GM21737 (cell line): ENCODE results near the gene ANO1.

ENCODE experiments used
- ATAC-seq: cut with Tn5 transposase; IDR thresholded peaks from one replicate; pipeline ENCODE4 v1.9.1; 2021; ENCODE audit warnings: mild to moderate bottlenecking, moderate library complexity; ENCODE audit not compliant: unreplicated experiment

Gene ANO1

DNA sequence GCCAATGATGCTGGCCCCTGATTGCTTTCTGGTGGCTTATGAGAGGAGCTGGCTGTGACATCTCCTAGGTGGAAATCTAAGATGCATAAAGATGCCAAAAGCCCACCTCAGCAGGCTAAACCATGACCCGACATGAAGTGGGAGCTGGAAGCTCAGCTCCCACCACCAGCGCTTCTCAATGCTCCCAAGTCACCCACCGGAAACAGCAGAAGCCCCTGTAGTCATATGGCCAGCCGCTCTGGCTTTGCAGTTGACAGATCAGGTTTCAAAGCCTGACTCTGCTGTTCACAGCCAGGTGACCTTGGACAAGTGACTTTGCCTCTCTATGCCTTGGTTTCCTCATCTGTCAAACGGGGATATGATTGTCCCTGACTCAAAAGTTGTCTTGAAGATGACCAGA, 29.1 kb upstream of the ANO1 start:
- no peak for ATAC-seq

DNA sequence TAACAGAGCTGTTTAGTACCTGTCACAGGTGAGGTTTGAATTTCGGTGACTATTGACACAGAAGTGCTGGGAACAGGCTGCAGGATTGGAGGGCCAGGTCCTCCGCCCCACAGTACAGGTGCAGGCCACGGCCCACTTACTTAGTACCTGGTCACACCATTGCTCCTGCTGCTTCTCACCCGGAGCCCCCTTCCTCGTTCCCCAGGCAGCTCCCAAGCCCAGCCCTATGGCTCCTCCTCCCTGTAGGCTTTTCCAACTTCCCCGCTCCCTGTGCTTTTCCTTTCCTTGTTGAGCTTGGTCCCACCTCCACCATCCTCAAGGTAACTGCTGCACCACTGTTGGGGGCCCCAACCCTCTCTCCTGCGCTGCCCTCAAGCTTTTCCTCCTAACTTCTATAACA, 27.9 kb upstream of the ANO1 start:
- ATAC-seq: no peak

DNA sequence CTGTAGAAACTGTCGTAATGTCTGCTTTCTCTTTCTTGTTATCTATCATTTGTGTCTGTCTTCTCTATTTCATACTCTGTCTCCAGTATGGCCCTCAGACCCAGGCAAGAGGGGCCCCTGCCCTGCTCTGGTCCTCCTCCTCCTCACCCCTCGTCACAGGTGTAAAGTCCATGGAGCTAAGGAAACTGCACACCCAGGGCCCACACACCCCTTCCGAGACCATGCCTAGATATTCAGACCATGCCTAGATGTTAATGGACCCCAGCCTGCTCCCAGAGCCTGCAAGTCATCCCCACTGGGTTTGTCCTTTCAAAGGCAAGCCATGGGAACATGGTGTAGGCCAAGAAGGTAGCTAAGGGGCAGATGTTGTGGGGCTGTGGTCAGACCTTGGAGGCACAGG, 24.1 kb upstream of the ANO1 start:
- no peak for ATAC-seq

DNA sequence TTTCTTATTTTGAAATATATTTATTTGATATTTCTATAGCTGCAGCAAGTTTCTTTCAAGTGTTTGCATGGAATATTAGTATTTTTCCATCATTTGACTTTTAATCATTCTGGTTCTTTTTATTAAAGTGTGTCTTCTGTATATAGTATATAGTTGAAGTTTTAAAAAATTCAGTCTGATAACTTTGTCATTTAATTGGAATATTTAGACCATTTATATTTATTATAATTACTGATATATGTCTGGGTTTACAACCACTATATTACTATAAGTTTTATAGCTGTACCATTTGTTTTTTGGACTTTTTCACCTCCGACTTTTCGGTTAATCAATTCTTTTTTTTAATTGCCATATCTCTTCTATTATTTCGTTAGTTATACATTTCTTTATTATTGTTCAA, 22.7 kb upstream of the ANO1 start:
- no peak for ATAC-seq

DNA sequence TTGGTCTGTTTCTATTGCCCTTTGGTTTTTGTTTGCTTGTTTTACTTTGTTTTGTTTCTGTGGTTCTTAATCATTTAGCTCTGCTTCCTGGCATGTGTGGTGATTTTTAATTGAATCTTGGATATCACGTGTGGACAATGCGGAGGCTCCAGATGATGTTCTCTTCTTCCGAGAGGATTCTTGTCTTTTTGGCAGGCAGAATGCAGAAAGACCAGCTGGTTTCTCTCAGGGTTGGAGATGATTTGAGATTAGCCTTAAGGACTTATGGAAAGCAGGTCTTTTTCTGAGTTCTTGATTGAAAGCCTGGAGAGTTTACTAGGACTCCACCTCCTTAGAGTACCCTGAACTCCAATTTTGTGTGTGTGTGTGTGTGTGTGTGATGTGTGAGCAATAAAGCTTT, 21.0 kb upstream of the ANO1 start:
- no peak for ATAC-seq

DNA sequence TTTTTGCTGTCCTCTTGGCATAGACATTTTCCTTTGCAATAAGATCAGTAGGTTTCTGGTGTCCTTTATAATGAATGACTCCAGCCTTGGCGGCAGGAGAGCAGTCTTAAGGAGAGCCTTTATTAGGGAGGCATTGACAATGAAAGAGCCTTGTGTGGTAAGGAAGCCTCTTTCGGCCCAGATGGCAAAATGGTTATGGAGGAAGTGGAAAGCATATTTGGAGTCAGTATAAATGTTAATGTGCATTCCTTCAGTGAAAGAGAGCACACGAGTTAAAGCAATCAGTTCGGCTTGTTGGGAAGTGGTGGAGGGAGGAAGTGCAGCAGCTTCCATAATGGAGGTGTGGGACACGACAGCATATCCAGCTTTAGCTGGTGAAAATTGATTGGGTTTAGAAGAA, 18.1 kb upstream of the ANO1 start:
- ATAC-seq: no peak

DNA sequence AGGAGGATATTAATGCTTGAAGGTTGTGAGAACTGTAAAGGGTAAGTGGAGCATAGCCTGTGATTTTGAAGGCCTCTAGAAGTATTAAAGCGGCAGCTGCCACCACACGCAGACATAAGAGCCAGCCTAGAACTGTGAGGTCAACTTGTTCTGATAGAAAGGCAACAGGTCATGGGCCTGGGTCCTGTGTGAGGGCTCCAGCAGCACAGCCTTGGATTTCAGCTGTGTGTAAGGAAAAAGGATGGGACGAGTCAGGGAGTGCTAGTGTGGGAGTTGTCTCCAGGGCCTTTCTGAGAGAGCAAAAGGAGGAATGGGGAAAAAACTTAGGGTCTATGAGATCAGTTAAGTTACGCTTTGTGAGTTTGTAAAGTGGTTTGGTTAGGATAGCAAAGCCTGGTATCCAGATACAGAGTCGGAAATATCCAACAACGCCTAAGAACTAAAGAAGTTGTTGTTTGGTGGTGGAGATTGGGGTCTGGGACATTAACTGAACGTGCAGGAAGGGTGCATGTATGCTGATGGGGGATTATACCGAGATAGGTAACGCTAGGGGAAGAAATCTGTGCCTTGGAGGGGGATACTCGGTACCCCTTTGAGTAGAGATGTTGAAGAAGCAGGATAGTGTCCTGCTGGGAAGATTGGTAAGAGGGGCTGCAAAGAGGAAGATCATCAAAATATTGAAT, 17.4 kb upstream of the ANO1 start:
- ATAC-seq: no peak

DNA sequence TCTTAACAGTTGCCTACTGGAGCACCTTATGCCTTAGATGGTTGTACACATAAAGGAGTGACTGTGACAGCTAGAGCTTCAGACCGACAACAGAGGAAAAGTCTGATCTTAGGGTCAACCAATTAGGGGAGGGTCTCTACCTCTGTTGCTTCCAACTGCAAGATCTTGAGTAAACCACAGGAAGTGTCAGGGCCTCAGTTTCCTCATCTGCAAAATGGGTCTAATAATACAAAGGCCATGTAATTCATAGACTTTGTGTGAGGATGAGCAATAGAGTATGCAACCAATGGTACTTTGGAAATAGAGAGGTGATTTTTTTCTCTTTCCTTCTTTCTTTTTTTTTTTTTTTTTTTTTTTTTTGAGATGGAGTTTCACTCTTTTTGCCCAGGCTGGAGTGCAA, 16.4 kb upstream of the ANO1 start:
- ATAC-seq: no peak

DNA sequence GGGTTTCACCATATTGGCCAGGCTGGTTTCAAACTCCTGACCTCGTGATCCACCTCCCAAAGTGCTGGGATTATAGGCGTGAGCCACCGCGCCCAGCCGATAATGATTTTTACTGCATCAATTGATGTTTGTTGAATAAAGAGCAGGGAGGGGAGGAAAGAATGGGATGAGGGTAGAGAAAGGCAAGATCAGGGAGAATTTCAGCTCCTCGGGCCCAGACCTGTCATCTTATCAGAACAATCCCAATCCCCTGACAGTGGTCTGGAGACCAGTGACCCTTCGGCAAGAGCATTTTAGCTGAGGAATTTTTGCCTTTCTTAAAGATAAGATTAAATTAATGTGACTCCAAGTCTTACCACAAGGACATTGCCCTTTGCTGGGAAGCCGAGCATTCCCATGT, 15.0 kb upstream of the ANO1 start:
- no peak for ATAC-seq

DNA sequence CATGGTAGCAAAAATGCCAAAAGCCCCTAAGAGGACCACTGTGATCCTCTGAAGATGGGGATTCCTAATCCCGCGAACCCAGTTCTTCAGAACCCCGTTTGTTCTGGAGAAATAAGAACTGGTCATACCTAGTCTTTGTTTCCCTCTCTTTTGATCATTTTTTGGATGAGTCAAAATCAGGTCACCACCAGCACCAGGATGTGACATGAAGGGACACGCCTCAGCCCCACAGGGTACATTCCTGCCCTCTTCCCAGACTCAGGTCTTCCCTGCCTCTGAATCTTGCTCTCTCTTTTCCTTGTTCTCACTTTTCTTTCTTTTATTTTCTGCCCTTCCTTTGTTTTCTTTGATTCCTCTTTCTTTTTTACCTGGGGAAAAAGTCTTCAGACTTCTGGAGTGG, 14.6 kb upstream of the ANO1 start:
- no peak for ATAC-seq

DNA sequence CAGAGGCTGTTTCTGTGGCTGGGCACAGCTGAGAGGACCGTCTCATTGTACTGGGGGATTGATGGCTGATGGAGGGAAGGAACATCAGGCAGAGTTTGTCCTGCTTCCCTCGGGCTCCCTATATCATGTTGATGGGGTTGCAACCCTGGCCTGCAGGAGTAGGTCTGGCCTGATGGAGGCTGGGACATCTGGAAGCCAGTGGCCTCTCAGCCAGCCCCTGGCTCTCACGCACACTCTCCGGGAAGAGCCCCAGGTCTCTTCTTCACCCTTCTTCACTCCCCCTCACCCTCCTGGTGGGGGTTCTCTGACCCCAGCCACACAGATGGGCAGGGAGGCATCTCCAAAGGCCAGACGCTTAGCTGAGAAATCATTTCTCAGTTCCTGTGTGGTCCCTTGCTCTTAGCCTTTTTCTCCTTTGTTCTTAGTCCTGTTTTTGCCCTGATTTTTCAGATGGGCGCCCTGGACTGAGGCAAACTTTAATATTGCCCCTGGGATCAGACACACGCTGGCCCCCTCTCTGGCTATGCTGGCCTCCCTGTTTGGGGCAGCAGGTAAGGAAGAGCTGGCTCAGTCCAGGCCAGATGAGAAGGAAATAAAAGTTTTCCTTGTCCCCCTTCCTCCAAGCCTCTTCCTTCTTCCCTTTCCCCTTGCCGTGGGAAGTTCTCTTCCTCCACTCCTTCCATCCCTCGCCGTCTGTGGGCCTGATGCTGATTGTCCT, 13.9 kb upstream of the ANO1 start:
- ATAC-seq: no peak

DNA sequence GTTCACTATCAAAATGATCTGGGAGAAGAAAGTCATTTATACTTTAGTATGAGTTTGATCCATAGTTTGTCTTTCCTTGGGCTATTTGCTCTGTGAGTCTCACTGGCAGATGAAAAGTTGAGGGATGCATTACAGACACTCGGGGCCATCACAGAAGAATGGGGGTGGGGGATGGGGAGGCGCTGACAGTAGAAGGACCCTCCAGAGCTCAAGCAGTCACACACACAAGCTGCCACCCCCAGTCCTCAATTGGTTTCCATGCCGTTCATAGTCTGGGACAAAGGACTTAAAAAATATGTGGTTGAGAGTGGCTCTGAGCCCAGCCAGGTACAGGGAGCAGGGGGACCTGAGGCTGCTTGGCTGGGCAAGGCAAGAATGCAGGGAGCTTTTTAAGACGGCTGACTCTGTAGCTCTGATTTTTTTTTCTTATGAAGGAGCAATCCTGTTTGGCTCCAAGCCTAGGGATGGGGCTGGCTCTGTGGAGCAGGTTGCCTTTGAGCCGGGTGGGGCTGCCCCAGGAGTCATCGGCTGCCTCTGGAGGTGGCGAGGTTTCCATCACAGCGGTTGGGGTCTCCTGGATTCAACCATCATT, 13.3 kb upstream of the ANO1 start:
- no peak for ATAC-seq

DNA sequence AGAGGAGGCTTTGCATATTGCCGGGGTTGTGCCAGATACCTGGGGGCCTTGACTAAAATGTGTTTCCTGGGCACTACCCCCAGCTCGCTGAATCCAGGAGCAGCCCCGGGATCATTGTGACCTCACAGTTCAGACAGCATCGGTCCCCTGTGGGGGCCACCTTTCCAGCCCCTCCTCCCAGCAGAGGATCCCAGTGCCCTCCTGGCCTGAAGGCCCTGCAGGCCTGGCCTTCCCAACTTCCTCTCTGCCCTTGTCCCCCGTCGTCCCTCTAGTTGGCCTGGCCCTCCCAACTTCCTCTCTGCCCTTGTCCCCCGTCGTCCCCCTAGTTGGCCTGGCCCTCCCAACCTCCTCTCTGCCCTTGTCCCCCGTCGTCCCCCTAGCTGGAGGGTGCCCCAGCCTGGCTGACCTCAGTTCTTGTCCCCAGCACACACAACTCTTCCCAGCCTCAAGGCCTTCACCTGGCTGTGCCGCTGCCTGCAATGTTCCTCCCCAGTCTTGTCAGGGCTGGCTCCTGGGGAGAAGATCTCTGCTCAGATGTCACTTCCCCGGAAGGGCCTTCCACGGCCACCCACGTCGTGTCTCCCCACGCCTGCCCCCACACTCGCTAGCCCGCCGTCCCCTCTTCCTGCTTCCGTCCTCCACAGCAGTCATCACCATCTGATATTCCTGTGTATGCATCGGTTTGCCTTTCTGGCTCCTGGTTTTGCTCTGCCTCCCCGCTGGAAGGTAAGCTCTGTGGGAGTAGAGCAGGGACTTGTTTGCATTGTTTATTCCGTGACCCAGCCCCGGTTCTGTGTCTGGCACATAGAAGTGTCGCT, 12.6 kb upstream of the ANO1 start:
- no peak for ATAC-seq

DNA sequence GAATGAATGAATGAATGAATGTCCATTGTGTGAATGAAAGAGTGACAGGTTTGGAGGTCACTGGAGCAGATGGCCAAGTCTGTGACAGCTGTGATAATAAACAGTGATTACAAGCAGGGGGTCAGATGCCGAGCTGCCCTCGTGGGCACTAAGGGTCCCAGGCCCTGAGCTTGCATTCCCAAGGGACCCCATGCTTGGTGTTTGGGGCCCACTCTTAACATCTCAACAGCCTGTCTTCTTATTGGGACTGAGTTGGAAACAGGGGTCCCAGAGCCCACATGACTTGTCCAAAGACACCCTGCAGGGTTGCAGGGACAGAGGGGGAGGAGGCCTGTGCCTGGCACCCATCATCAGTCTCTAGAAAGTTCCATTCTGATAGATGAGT, 12.0 kb upstream of the ANO1 start:
- ATAC-seq: no peak

DNA sequence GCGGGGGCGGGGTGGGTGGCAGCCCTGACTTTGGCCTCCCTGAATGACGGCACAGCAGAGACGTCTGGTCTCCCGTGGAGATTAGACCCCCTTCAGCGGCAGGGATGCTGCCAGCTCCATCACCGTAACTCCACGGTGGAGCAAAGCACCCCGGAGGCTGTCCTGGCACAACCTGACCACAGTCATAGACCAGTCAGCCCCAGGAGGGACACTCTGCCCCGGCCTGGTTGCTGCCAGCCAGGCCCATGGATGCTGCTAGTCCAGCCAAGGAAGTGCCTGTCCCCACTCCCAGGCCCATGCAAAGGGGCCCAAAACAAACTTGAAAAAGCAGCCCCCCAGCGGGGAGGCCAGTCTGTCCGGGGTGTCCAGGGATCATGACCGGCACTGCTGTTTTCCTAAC, 11.5 kb upstream of the ANO1 start:
- no peak for ATAC-seq

DNA sequence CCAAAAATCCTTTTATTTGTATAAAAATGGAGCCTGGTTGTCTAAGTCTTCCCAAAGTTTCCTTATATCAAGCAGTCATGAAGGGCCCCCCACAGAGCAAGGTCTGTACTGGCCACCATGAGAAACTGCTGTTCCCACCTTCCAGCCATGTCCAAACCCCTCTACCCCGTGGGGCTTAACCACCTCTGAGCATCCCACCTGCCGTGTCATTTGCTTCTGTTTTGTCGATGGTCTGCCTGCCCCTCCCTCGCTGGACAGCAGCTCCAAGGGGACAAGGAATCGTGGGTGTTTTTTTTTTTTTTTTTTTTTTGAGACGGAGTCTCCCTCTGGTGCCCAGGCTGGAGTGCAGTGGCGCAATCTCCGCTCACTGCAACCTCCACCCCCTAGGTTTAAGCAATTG, 11.1 kb upstream of the ANO1 start:
- no peak for ATAC-seq

DNA sequence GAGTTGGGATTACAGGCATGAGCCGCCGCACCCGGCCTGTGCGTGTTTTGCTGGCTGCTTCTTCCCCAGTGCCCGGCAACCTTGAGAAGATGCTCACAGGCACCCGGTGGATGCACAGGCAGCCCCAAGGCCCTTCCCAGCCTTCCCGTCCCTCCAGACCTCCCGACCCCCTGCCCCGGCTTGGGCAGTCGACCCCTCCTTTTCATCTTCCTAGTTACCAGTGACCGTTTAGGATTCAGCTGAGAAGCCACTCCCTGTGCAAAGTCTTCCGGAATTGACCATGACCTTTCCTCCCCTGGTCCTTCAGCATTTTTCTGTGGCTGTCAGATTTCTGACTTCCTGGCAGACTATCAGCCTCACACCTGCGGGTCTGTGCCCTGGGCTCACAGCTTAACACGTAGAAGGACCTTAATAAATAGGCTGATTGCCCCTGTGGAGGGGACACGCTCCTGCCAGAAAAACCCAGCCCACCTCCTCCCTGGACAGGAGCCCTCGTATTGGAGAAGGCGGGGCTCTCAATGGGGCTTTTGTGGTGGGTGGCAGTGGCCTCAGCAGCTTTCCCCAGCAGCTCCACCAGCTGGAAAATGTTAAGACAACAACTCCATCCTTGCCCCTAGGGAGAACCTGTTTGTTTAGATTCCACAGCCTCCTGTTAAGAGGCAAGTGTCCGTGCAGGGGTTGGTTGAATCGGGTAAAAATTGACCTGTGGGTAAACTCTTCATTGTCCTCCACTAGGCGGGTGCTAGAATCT, 10.4 kb upstream of the ANO1 start:
- no peak for ATAC-seq

DNA sequence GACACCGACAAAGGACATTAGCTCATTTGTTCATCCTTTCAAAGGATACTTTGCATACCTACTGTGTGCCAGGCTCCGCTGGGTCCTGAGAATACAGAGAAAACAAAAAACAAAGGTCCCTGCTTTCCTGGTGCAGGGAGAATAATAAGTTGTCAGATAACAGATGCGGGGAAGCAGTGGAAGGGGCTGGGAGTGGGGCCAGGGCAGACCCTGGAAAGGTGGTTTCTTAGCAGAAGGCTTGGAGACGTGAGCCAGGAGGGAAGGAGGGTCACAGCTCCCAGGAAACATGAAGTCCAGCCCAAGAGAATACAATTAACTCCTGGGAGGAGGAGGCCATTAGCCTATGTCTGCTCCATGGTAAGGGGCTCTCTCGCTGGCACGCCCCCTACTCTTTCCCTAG, 9.8 kb upstream of the ANO1 start:
- no peak for ATAC-seq

DNA sequence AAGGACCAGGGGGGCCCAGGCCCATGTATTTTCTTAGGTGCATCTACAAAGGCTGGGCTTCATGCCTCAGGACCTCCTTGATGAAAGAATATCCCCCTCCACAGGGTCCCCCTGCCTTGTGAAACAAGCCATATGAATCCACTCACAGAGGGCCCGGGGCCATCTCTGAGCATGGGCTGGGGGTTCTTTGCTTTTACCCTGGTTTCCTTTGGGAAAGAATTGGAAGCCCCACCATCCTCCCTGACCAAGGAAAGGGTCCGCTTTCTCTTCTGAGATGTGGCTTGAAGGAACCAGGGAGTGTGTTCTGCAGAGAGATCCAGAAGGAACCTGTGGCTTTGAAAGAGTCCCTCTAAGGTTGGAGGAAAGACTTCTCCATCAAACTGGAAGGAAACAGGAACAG, 9.2 kb upstream of the ANO1 start:
- no peak for ATAC-seq

DNA sequence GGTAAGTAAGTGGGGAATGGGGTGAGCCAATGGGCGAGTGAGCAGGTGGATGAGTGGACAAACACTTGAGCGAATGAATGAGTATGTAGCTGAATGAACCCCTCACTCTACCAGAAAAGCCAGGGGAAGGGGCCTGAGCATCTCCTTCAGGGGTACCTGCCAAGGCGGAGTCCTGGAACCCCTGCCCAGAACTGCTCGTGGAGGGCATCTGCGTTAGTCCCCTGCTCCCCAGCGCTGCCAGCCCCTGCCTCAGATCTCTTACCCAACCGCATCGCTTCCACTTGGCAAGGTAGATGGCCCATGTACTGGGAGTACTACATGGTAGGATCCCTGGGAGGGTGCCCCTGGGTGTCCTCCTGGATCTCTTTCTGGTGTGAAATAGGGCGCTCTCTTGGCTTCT, 7.4 kb upstream of the ANO1 start:
- no peak for ATAC-seq

DNA sequence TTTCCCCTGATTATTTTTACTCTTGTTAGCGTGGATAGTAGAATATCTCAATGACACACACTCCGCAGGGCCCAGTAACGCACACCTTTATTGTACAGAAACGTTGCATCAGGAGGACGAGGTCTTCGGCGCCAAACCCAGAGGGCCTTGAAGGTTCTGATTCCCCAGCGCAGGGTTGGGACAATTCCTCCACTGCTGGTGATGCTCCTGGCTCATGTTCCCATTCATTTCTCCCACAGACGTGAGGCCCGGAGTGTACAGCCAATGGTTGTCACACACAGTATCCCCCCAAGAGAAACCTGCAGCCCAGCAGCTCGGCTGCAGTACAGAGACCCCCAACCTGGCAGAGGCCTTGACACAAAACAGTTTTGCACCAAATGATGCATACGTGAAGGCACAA, 6.1 kb upstream of the ANO1 start:
- no peak for ATAC-seq
